Thyroid gland (tissue), 4 donors: ENCODE measurements around the gene PGA4.

Source experiments
- POLR2A ChIP-seq, 2 donors: fragments of 450-650 bp; IDR thresholded peaks; one replicate each; pipeline ENCODE4 v1.6.1; 2017; ENCODE audit warnings: antibody characterized with exemption in 2 of 2, mild to moderate bottlenecking in 2 of 2, moderate library complexity in 1 of 2
- TF ChIP-seq, protein P1 (sequence below), 6 experiments: fragments of 200-600 bp in 3 of 6; fragments of 450-650 bp in 3 of 6; sonication (generic) in 3 of 6; IDR thresholded peaks; one replicate each; pipeline ENCODE4 v1.5.1; 2016 to 2019; ENCODE audit warnings: antibody characterized with exemption in 6 of 6, mild to moderate bottlenecking in 2 of 6, inconsistent platforms in 1 of 6, moderate library complexity in 1 of 6

DNA sequence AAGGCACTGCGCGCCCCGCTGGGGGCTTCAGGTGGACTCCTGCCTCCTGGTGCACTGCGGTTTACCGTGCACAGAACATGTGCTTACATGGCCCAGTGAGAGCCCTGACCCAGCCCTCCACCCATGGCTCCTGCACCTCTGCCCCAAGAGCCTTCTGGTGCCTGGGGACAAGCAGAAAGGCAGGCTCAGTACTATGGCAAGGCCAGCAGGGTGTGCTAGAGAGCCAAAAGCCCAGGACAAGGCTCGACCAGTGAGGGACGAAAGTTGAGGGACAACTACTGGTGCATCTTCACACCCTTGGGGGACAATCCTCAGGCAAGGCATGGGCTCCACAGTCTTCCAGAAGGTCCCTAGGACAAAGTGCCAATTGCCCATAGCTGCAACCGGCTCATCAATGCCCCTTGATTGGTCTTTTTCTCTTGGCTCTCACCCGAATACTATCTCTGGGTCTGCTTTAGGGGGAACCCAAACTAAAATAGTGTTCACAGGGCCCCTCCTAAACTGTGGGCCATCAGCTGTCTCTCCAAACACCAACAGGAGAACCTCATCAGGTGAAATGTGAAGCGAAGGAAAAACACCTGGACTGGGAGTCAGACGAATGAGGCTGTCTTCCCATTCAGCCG is 32.4 kb downstream of the PGA4 start:
- TF ChIP-seq, protein P1, sequence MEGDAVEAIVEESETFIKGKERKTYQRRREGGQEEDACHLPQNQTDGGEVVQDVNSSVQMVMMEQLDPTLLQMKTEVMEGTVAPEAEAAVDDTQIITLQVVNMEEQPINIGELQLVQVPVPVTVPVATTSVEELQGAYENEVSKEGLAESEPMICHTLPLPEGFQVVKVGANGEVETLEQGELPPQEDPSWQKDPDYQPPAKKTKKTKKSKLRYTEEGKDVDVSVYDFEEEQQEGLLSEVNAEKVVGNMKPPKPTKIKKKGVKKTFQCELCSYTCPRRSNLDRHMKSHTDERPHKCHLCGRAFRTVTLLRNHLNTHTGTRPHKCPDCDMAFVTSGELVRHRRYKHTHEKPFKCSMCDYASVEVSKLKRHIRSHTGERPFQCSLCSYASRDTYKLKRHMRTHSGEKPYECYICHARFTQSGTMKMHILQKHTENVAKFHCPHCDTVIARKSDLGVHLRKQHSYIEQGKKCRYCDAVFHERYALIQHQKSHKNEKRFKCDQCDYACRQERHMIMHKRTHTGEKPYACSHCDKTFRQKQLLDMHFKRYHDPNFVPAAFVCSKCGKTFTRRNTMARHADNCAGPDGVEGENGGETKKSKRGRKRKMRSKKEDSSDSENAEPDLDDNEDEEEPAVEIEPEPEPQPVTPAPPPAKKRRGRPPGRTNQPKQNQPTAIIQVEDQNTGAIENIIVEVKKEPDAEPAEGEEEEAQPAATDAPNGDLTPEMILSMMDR (IDR thresholded peaks at IDR 0.05): peak in 5 of 6 experiments; percentile 68 to 89 (median 79)
- no peak for TF ChIP-seq POLR2A (IDR thresholded peaks at IDR 0.05)
